Caco-2 (cell line): Measurements from ENCODE around the gene GPR183. TPM values are rescaled to one million over a fixed set of nuclear protein-coding genes. Genes with fewer than 3 reads are reported as not detected.

Source experiments
- BruUV-seq: library from RNA; stranded (reverse); fragments of 400-500 nt; replicated peaks from 2 replicates; lab custom pipeline; 2021; lab: Mats Ljungman, UMichigan
- CTCF ChIA-PET: fragments of 300-600 bp; sonication (Branson Sonifier 250); formaldehyde crosslinking; loops from one replicate; lab custom pipeline; 2022; ENCODE audit warnings: antibody characterized with exemption; lab: Charles Lee
- POLR2A ChIA-PET: fragments of 300-600 bp; sonication (Branson Sonifier 250); formaldehyde crosslinking; loops from one replicate; lab custom pipeline; 2022; ENCODE audit warnings: antibody characterized with exemption; lab: Charles Lee
- DNase-seq, 2 experiments: peaks; one replicate each; pipeline versions ENCODE4 v3.0.0 to v3.0.0-alpha.2; 2020 to 2022
- H3K27me3 ChIP-seq: replicated peaks from 2 replicates; pipeline ENCODE4 v1.6.0; 2011; ENCODE audit warnings: low read length; ENCODE audit not compliant: control insufficient read depth, insufficient read depth
- H3K36me3 ChIP-seq: 2 replicates; pipeline ENCODE4 v1.5.1; 2011; ENCODE audit warnings: low read length; ENCODE audit not compliant: control insufficient read depth, insufficient read depth
- H3K4me1 ChIP-seq: fragments of 250-450 bp; sonication (Bioruptor Pico); 2 replicates; pipeline ENCODE4 v1.5.1; 2020; ENCODE audit warnings: mild to moderate bottlenecking
- H3K4me3 ChIP-seq: 2 replicates; pipeline ENCODE4 v1.5.1; 2011; ENCODE audit warnings: low read depth, mild to moderate bottlenecking, control low read depth, low read length
- H3K9me3 ChIP-seq: fragments of 250-450 bp; sonication (Bioruptor Pico); 2 replicates; pipeline ENCODE4 v1.5.1; 2020; ENCODE audit warnings: mild to moderate bottlenecking, moderate library complexity
- H3K27ac Mint-ChIP-seq: one replicate; pipeline ENCODE4 v1.8.0; 2022; ENCODE audit warnings: mixed read lengths; ENCODE audit not compliant: unreplicated experiment
- H3K27me3 Mint-ChIP-seq: one replicate; pipeline ENCODE4 v1.8.0; 2022; ENCODE audit warnings: mixed read lengths; ENCODE audit not compliant: insufficient read depth, unreplicated experiment
- H3K36me3 Mint-ChIP-seq: one replicate; pipeline ENCODE4 v1.8.0; 2022; ENCODE audit warnings: mild to moderate bottlenecking, mixed read lengths; ENCODE audit not compliant: insufficient read depth, unreplicated experiment
- H3K4me1 Mint-ChIP-seq: one replicate; pipeline ENCODE4 v1.8.0; 2022; ENCODE audit warnings: low read depth, mixed read lengths; ENCODE audit not compliant: unreplicated experiment
- H3K4me3 Mint-ChIP-seq: one replicate; pipeline ENCODE4 v1.8.0; 2022; ENCODE audit warnings: mild to moderate bottlenecking, moderate library complexity, mixed read lengths; ENCODE audit not compliant: unreplicated experiment
- H3K9me3 Mint-ChIP-seq: one replicate; pipeline ENCODE4 v1.8.0; 2022; ENCODE audit warnings: mixed read lengths; ENCODE audit not compliant: unreplicated experiment
- intact Hi-C: fragments of 100-400 bp; cut with micrococcal nuclease; formaldehyde crosslinking; loops from one replicate; pipeline ENCODE4 v1.10.0; 2022; ENCODE audit not compliant: unreplicated experiment
- total RNA-seq: library from RNA; stranded (reverse); gene quantifications from 2 replicates; pipeline ENCODE4 v1.2.3, GENCODE V29; 2022
- TF ChIP-seq, protein P1 (sequence below), 2 experiments: fragments of 200-600 bp in 1 of 2; IDR thresholded peaks; 1 replicate in 1 of 2; 2 replicates in 1 of 2; pipeline versions ENCODE4 v1.5.1 to v1.8.0; 2011 to 2022; ENCODE audit warnings: antibody characterized with exemption in 1 of 2, control low read depth in 1 of 2, inconsistent platforms in 1 of 2, low read depth in 1 of 2, low read length in 1 of 2, mild to moderate bottlenecking in 1 of 2, moderate library complexity in 1 of 2; ENCODE audit not compliant: insufficient read depth in 1 of 2, severe bottlenecking in 1 of 2, unreplicated experiment in 1 of 2

Gene GPR183
- total RNA-seq, 1 experiment from 2014 or later, result not detected

DNA sequence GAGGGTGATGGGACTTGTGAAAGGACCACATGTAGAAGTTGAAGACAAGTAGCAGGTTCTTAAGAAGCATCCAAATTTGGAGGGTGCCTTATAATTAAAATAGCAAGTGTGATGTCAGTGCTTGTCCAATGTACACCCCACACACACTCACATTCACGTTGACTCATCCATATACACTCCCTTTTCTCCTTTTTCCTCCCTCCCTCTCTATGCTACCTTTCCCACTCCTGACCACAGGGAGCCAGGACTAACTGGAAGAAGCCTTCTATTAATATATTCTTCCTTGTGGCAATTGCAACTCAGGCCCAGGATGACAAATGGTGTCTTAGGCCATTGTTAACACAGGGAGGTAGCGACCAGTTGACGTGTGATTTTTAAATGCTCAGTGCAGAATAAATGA, 16.3 kb upstream of the GPR183 start:
- Mint-ChIP-seq H3K27me3 (no peaks in the 10 kb centered on the region), H3K4me1 (no peaks in the 10 kb centered on the region), H3K9me3 (no peaks in the 10 kb centered on the region), H3K4me3 (no peak overlapping the region), H3K27ac (no peak overlapping the region), H3K36me3 (peaks cover 20% of the 10 kb centered on the region)
- Histone ChIP-seq H3K4me1 (no peaks in the 10 kb centered on the region), H3K36me3 (no peaks in the 10 kb centered on the region; the same call in 1 of the 2 replicates), H3K27me3 (no peaks in the 10 kb centered on the region), H3K4me3 (no peak overlapping the region), H3K9me3 (no peaks in the 10 kb centered on the region)
- no peak for DNase-seq
- TF ChIP-seq, protein P1, sequence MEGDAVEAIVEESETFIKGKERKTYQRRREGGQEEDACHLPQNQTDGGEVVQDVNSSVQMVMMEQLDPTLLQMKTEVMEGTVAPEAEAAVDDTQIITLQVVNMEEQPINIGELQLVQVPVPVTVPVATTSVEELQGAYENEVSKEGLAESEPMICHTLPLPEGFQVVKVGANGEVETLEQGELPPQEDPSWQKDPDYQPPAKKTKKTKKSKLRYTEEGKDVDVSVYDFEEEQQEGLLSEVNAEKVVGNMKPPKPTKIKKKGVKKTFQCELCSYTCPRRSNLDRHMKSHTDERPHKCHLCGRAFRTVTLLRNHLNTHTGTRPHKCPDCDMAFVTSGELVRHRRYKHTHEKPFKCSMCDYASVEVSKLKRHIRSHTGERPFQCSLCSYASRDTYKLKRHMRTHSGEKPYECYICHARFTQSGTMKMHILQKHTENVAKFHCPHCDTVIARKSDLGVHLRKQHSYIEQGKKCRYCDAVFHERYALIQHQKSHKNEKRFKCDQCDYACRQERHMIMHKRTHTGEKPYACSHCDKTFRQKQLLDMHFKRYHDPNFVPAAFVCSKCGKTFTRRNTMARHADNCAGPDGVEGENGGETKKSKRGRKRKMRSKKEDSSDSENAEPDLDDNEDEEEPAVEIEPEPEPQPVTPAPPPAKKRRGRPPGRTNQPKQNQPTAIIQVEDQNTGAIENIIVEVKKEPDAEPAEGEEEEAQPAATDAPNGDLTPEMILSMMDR (IDR thresholded peaks at IDR 0.05; ENCODE audit: insufficient read depth in 1 of 2, low read depth in 1 of 2, low read length in 1 of 2, severe bottlenecking in 1 of 2, unreplicated experiment in 1 of 2), result no peak
- BruUV-seq, result no TSS peak
- POLR2A ChIA-PET, result no interaction called here
- intact Hi-C loops, result no loop called here
- CTCF ChIA-PET, result no interaction called here

DNA sequence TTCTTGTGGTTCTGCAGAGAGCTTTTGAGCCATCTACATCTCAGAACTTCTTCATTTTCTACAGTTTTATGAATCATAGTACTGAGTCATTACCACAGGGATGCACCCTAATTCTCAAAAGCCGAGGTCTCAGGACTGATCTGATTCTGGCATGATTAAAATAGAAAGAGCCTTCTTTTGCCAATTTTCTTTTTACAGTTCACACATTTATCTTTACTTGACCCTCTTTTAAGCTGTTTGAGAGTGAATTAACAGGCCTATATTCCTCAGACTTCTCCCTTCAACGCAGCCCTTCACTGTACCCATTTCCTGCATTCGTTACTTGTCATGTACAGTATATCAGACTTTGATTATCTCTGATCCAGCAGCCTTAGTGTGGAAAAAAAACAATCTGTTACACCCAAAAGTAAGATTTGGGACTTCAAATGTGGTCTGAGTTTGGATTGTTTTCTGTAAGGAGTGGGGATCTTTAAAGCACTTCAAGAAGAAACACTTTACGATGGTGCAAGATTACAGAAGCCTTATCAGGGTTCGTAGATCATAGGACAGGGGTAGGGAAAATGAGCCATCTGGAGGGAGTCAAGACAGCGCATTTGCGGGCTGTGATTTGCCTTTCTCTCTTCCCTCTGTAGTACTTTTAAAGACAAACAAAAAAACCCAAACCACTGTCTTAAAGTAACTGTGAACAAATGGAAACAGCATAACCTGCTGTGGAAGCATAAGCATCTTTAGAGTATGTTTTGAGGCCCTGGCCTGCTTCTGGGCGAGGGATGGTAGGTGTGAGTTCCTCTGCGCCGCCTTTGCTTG, 15.3 kb upstream of the GPR183 start:
- no peak for DNase-seq
- H3K36me3 Mint-ChIP-seq, result peaks cover 26% of the 10 kb centered on the region
- H3K4me1 Mint-ChIP-seq, result no peaks in the 10 kb centered on the region
- no TSS peak for BruUV-seq
- CTCF ChIA-PET, result no interaction called here
- no peaks in the 10 kb centered on the region for H3K9me3 ChIP-seq
- H3K27me3 ChIP-seq, result no peaks in the 10 kb centered on the region
- H3K4me3 Mint-ChIP-seq, result no peak overlapping the region
- H3K4me1 ChIP-seq, result no peaks in the 10 kb centered on the region
- intact Hi-C loops, result no loop called here
- no peaks in the 10 kb centered on the region for H3K27me3 Mint-ChIP-seq
- no peaks in the 10 kb centered on the region; the same call in 1 of the 2 replicates for H3K36me3 ChIP-seq
- TF ChIP-seq, protein P1 (IDR thresholded peaks at IDR 0.05; ENCODE audit: insufficient read depth in 1 of 2, low read depth in 1 of 2, low read length in 1 of 2, severe bottlenecking in 1 of 2, unreplicated experiment in 1 of 2), result no peak
- H3K27ac Mint-ChIP-seq, result no peak overlapping the region
- POLR2A ChIA-PET, result no interaction called here
- H3K4me3 ChIP-seq, result no peak overlapping the region
- H3K9me3 Mint-ChIP-seq, result no peaks in the 10 kb centered on the region

DNA sequence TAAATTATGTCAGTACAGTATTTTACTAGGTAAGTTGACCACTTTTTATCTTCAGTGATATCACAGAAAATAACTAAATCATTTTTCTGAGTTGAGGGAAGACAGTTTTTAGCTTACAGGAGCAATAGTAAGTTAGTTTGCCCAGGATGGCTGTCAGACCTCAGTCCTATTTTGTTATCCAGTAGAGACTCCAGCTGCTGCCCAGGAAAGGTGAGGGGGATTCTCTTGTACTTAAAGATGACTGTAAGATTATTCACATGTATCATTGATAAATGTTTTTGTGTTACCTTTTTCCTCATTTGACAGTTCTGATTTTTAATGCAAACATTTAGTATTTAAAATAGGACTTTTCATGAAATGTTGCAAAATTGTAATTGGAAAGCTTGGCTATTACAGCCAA, 14.5 kb upstream of the GPR183 start:
- no peak overlapping the region for H3K4me3 ChIP-seq
- H3K27me3 ChIP-seq, result no peaks in the 10 kb centered on the region
- BruUV-seq, result no TSS peak
- TF ChIP-seq, protein P1 (IDR thresholded peaks at IDR 0.05; ENCODE audit: insufficient read depth in 1 of 2, low read depth in 1 of 2, low read length in 1 of 2, severe bottlenecking in 1 of 2, unreplicated experiment in 1 of 2), result no peak
- ChIA-PET CTCF (no interaction called here), POLR2A (no interaction called here)
- H3K9me3 ChIP-seq, result no peaks in the 10 kb centered on the region
- no peak overlapping the region for H3K4me3 Mint-ChIP-seq
- no peaks in the 10 kb centered on the region; the same call in 1 of the 2 replicates for H3K36me3 ChIP-seq
- intact Hi-C loops, result no loop called here
- H3K27me3 Mint-ChIP-seq, result no peaks in the 10 kb centered on the region
- no peaks in the 10 kb centered on the region for H3K9me3 Mint-ChIP-seq
- H3K36me3 Mint-ChIP-seq, result peaks cover 26% of the 10 kb centered on the region
- H3K4me1 Mint-ChIP-seq, result no peaks in the 10 kb centered on the region
- H3K27ac Mint-ChIP-seq, result no peak overlapping the region
- H3K4me1 ChIP-seq, result no peaks in the 10 kb centered on the region
- DNase-seq, result no peak
